Thoracic aorta endothelial cell (primary cell): ENCODE measurements around the gene ZNF292. TPM values are rescaled to one million over a fixed set of nuclear protein-coding genes. Genes with fewer than 3 reads are reported as not detected.

Experiments
- total RNA-seq: library from RNA; depleted of rRNA; stranded (reverse); fragments of >200 nt; gene quantifications from 2 replicates; pipeline ENCODE4 v1.2.3, GENCODE V29; 2012

ZNF292 gene
- 46.2 and 46.5 TPM in 2 replicates for total RNA-seq

DNA sequence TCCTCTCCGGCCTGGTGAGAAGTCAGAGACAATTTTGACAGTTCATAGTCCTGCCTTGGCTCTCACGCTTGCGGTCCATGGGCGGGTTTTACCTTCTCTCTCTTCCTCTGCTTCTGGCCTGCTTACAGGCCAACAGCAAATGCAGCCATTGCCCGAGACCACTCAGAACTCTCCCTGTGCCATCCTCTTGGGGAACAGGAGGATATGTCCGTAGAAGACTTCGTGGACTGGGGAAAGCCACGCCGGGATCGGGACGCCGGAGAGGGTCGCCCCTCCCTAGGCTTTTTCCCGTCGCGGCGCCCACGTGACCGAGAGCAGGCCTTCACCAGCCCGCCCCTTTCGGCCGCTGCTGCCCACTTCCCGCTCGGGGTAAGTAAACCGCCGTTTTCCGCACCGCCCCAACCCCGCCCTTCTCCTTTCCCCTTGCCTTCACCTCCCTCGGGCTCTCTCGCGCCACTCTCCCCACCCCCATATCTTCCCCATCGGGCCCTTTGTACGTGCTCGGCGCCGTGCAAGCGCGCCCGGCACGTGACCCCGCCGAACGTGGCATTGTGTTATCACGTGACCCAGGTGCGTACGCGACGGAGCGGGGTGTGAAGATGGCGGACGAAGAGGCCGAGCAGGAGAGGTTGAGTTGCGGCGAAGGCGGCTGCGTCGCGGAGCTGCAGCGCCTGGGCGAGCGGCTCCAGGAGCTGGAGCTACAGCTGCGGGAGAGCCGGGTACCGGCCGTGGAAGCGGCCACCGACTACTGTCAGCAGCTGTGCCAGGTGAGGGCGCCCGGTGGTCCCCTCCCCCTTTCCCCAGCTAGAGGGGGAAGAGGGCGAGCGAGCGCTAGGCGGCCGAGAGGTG is at the start of gene ZNF292:
Gene ZNF292, plus strand, starts transcription at position 573 of the 849 bp plus-strand sequence. Its CDS starts 27 bp downstream, at position 600.

Other genes starting within 250 kb of the ZNF292 start
- gene HTR1E, start 218.0 kb upstream of the ZNF292 start, total RNA-seq, result not detected in 2 replicates
- not detected in 2 replicates for gene CGA, start 60.5 kb upstream of the ZNF292 start, total RNA-seq
- gene SMIM8, start 167.0 kb downstream of the ZNF292 start, total RNA-seq, result 8.0 and 9.5 TPM in 2 replicates
- gene GJB7, start 173.7 kb downstream of the ZNF292 start, total RNA-seq, result not detected in 2 replicates
- gene C6orf163, start 189.2 kb downstream of the ZNF292 start, total RNA-seq, result 3.1 and 4.6 TPM in 2 replicates